Peyer's patch (tissue), 4 donors: Measurements from ENCODE around the gene C17orf75. TPM values are rescaled to one million over a fixed set of nuclear protein-coding genes. Genes with fewer than 3 reads are reported as not detected.
"Not testable (repeated sequence)": the region's sequence is repeated elsewhere in the genome, so short reads cannot be mapped to it uniquely, and the experiment has no call there.

ENCODE experiments used
- DNase-seq, 3 donors: peaks; one replicate each; pipeline ENCODE4 v3.0.0-alpha.2; 2017 to 2019
- H3K27ac ChIP-seq, 4 donors: fragments of 200-600 bp; sonication (generic); one replicate each; pipeline ENCODE4 v1.5.1; 2016 to 2019
- H3K27me3 ChIP-seq, 2 donors: fragments of 200-600 bp; sonication (generic); one replicate each; pipeline ENCODE4 v1.5.1; 2019
- H3K36me3 ChIP-seq, 3 donors: fragments of 200-600 bp; sonication (generic); one replicate each; pipeline ENCODE4 v1.5.1; 2016 to 2019
- H3K4me1 ChIP-seq, 4 donors: fragments of 200-600 bp; sonication (generic); one replicate each; pipeline ENCODE4 v1.5.1; 2016 to 2019
- H3K4me3 ChIP-seq, 4 donors: fragments of 200-600 bp; sonication (generic); 1 replicate in 3 of 4; 2 replicates in 1 of 4; pipeline ENCODE4 v1.5.1; 2016 to 2019; ENCODE audit warnings: mild to moderate bottlenecking in 1 of 4
- H3K9me3 ChIP-seq, 4 donors: fragments of 200-600 bp; sonication (generic); one replicate each; pipeline ENCODE4 v1.5.1; 2016 to 2019; ENCODE audit warnings: mild to moderate bottlenecking in 1 of 4
- CTCF ChIP-seq, 6 experiments: fragments of 450-650 bp in 4 of 6; fragments of 200-600 bp in 2 of 6; sonication (generic) in 1 of 6; IDR thresholded peaks; one replicate each; pipeline ENCODE4 v1.5.1; 2017 to 2019; ENCODE audit warnings: antibody characterized with exemption in 6 of 6, mild to moderate bottlenecking in 3 of 6, moderate library complexity in 1 of 6
- POLR2A ChIP-seq, 2 donors: fragments of 450-650 bp; IDR thresholded peaks; one replicate each; pipeline ENCODE4 v1.5.1; 2017; ENCODE audit warnings: antibody characterized with exemption in 2 of 2, mild to moderate bottlenecking in 2 of 2, moderate library complexity in 2 of 2
- total RNA-seq, 4 donors: library from RNA; depleted of rRNA; stranded (reverse); fragments of >200 nt; gene quantifications; one replicate each; pipeline ENCODE4 v1.1.0, GENCODE V29; 2016

The C17orf75 gene
- total RNA-seq, 4 donors from 2014 or later, result 7.4 to 21.6 (median 14.3) TPM

- Histone ChIP-seq H3K4me3 (peak overlapping the region in 1 of 4 donors; percentile 7), H3K36me3 (no peaks in the 10 kb centered on the region), H3K27ac (no peak overlapping the region), H3K27me3 (no peaks in the 10 kb centered on the region), H3K9me3 (no peaks in the 10 kb centered on the region), H3K4me1 (peaks cover 0 to 9% (median 0%) of the 10 kb centered on the region in 4 donors)
- TF ChIP-seq POLR2A (IDR thresholded peaks at IDR 0.05) (no peak), CTCF (IDR thresholded peaks at IDR 0.05) (peak; percentile 71 to 92 (median 90))
- peak; percentile 75 to 91 (median 81) for DNase-seq
Measured at GRCh38 chr17:32319548-32319905, 22.4 kb downstream of the C17orf75 start.

- no peaks in the 10 kb centered on the region for H3K9me3 ChIP-seq
- no peaks in the 10 kb centered on the region for H3K4me1 ChIP-seq
- TF ChIP-seq CTCF (IDR thresholded peaks at IDR 0.05) (no peak), POLR2A (IDR thresholded peaks at IDR 0.05) (no peak)
- no peaks in the 10 kb centered on the region for H3K36me3 ChIP-seq
- no peak for DNase-seq
- no peak overlapping the region for H3K27ac ChIP-seq
- H3K27me3 ChIP-seq, result no peaks in the 10 kb centered on the region
- H3K4me3 ChIP-seq, result no peak overlapping the region
Measured at GRCh38 chr17:32318071-32318470, 23.9 kb downstream of the C17orf75 start.

GRCh38 chr17:32317353-32317752, 24.6 kb downstream of the C17orf75 start:
- H3K4me1 ChIP-seq, result no peaks in the 10 kb centered on the region
- no peak overlapping the region for H3K27ac ChIP-seq
- DNase-seq, result no peak
- no peaks in the 10 kb centered on the region for H3K36me3 ChIP-seq
- TF ChIP-seq CTCF (IDR thresholded peaks at IDR 0.05) (no peak), POLR2A (IDR thresholded peaks at IDR 0.05) (no peak)
- H3K4me3 ChIP-seq, result no peak overlapping the region
- no peaks in the 10 kb centered on the region for H3K9me3 ChIP-seq
- no peaks in the 10 kb centered on the region for H3K27me3 ChIP-seq

DNA sequence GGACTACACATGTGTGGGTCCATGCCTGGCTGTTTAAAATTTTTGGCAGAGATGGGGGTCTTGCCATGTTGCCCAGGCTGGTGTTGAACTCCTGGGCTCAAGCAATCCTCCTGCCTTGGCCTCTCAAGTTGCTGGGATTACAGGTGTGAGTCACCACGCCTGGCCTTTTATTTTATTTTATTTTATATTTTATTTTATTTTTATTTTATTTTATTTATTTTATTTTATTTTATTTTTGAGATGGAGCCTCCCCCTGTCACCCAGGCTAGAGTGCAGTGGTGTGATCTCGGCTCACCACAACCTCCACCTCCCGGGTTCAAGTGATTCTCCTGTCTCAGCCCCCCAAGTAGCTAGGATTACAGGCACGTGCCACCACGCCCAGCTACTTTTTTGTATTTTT, 25.3 kb downstream of the C17orf75 start:
- not testable (repeated sequence) for H3K4me1 ChIP-seq, H3K36me3 ChIP-seq, H3K27me3 ChIP-seq, H3K27ac ChIP-seq, H3K9me3 ChIP-seq, H3K4me3 ChIP-seq, DNase-seq

DNA sequence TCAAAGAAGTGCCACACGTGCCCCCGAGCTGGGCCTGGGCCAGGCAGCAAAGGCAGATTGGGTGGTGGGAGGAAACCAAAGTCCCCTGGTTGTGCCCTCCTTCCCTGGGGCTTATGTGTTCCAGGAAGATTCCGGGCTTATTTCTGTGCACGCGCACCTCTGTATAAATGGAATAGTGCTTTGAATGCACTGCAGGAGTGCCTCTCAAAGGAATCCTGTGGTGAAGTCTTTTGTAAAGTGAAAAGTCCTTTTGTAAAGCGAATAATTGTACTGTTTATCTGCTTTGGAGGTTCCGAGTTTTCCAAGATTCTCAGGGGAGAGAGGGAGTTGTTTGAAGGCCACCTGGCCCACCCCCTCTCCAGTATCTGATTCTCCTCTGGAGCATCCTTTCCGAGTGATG, 26.8 kb downstream of the C17orf75 start:
- TF ChIP-seq CTCF (IDR thresholded peaks at IDR 0.05) (no peak), POLR2A (IDR thresholded peaks at IDR 0.05) (no peak)
- no peak for DNase-seq
- Histone ChIP-seq H3K27ac (no peak overlapping the region), H3K9me3 (no peaks in the 10 kb centered on the region), H3K4me3 (no peak overlapping the region), H3K27me3 (no peaks in the 10 kb centered on the region), H3K4me1 (no peaks in the 10 kb centered on the region), H3K36me3 (no peaks in the 10 kb centered on the region)

DNA sequence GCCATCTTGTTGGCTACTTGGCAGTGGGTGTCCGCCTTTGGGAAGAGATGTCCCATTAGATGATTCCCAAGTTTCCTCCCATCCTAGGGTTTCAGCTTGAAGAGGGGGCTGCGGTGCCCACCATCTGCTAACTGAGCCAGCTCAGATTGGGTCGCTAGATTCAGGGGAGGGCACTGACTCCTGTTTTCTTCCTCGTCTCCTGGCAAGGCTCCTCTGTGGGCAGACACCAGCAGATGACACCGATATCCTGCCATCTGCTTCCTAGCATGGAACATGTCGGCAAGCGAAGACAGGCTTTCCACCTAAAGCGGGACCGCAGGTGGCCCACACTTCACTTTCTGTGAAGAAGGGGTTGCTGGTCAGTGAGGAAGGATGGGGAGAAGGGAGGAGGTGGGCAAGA, 27.3 kb downstream of the C17orf75 start:
- Histone ChIP-seq H3K36me3 (no peaks in the 10 kb centered on the region), H3K9me3 (no peaks in the 10 kb centered on the region), H3K4me3 (no peak overlapping the region), H3K27me3 (no peaks in the 10 kb centered on the region), H3K27ac (no peak overlapping the region), H3K4me1 (no peaks in the 10 kb centered on the region)
- no peak for TF ChIP-seq CTCF (IDR thresholded peaks at IDR 0.05)
- no peak for TF ChIP-seq POLR2A (IDR thresholded peaks at IDR 0.05)
- no peak for DNase-seq
